Measurements from ENCODE around the gene KRT77. TPM values are rescaled to one million over a fixed set of nuclear protein-coding genes. Genes with fewer than 3 reads are reported as not detected.

The KRT77 gene
- total RNA-seq, 1 donor from 2014 or later = not detected

- Mint-ChIP-seq H3K4me3 (ENCODE audit: unreplicated experiment) (no peak overlapping the region), H3K27me3 (ENCODE audit: low read depth) (peaks cover 78% of the 10 kb centered on the region), H3K4me1 (ENCODE audit: low read depth) (no peaks in the 10 kb centered on the region), H3K36me3 (ENCODE audit: low read depth) (no peaks in the 10 kb centered on the region), H3K9me3 (ENCODE audit: low read depth) (no peaks in the 10 kb centered on the region), H3K27ac (ENCODE audit: unreplicated experiment) (no peak overlapping the region)
- TF ChIP-seq, protein P1, sequence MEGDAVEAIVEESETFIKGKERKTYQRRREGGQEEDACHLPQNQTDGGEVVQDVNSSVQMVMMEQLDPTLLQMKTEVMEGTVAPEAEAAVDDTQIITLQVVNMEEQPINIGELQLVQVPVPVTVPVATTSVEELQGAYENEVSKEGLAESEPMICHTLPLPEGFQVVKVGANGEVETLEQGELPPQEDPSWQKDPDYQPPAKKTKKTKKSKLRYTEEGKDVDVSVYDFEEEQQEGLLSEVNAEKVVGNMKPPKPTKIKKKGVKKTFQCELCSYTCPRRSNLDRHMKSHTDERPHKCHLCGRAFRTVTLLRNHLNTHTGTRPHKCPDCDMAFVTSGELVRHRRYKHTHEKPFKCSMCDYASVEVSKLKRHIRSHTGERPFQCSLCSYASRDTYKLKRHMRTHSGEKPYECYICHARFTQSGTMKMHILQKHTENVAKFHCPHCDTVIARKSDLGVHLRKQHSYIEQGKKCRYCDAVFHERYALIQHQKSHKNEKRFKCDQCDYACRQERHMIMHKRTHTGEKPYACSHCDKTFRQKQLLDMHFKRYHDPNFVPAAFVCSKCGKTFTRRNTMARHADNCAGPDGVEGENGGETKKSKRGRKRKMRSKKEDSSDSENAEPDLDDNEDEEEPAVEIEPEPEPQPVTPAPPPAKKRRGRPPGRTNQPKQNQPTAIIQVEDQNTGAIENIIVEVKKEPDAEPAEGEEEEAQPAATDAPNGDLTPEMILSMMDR (IDR thresholded peaks at IDR 0.05) = no peak
- no peak for DNase-seq (ENCODE audit: low spot score)
These were observed 43.9 kb downstream of the KRT77 start for GRCh38 chr12:52659395-52659794.

DNA sequence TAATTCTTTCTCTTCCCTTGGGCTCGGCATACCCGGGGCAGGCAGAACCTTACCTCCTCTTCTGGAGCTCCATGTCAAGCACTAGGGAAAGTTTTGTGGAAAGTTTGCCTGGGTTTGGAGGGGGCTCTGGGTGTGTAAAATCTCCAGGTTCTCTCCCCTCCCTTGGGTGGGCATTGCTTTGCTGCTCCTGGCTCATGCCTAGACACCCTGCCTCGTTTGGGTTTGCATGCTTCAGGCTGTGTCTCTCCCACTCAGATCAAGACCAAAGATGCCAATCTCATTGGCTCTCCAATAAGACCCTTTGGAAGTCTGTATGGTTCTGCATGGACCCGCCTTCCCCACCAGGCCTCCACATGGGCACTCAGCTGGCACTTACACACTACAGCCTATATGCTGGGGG is 45.1 kb downstream of the KRT77 start:
- TF ChIP-seq, protein P1 (IDR thresholded peaks at IDR 0.05) = no peak
- no peaks in the 10 kb centered on the region for H3K36me3 Mint-ChIP-seq (ENCODE audit: low read depth)
- no peaks in the 10 kb centered on the region for H3K9me3 Mint-ChIP-seq (ENCODE audit: low read depth)
- peaks cover 78% of the 10 kb centered on the region for H3K27me3 Mint-ChIP-seq (ENCODE audit: low read depth)
- H3K4me3 Mint-ChIP-seq (ENCODE audit: unreplicated experiment) = no peak overlapping the region
- H3K4me1 Mint-ChIP-seq (ENCODE audit: low read depth) = no peaks in the 10 kb centered on the region
- no peak for DNase-seq (ENCODE audit: low spot score)
- no peak overlapping the region for H3K27ac Mint-ChIP-seq (ENCODE audit: unreplicated experiment)

DNA sequence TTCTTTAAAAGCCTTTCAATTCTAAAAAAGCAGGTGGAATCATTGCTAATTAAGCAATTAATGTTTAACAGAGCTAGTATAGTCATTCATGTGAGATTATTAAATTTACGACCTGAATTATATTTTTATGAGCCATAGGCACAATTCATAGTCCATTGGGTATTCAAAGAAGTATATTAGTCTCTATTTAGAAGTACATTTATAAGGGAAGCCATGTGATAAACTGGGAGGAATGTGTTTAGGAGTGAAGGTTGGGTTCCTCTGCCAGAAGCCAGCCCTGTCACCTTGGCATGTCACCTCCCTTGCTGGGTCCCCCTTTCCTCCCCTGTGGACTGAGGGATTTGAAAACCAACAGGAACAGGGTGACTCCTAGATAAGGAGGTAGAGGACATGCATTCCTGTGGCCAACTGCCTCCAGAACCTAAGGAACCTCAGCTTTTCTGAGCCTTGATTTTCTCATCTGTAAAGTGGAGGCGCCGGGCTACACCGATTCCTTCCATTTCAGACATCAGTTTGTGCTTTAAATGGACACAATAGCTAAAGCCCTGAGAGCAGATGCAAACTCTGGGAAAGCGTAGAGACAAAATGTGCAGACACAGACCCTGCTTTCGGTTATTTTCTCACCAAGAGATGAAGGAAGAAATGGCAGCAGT is 45.9 kb downstream of the KRT77 start:
- DNase-seq (ENCODE audit: low spot score) = no peak
- peaks cover 77% of the 10 kb centered on the region for H3K27me3 Mint-ChIP-seq (ENCODE audit: low read depth)
- TF ChIP-seq, protein P1 (IDR thresholded peaks at IDR 0.05) = no peak
- H3K4me1 Mint-ChIP-seq (ENCODE audit: low read depth) = no peaks in the 10 kb centered on the region
- H3K9me3 Mint-ChIP-seq (ENCODE audit: low read depth) = no peaks in the 10 kb centered on the region
- H3K27ac Mint-ChIP-seq (ENCODE audit: unreplicated experiment) = no peak overlapping the region
- H3K36me3 Mint-ChIP-seq (ENCODE audit: low read depth) = no peaks in the 10 kb centered on the region
- H3K4me3 Mint-ChIP-seq (ENCODE audit: unreplicated experiment) = no peak overlapping the region

DNA sequence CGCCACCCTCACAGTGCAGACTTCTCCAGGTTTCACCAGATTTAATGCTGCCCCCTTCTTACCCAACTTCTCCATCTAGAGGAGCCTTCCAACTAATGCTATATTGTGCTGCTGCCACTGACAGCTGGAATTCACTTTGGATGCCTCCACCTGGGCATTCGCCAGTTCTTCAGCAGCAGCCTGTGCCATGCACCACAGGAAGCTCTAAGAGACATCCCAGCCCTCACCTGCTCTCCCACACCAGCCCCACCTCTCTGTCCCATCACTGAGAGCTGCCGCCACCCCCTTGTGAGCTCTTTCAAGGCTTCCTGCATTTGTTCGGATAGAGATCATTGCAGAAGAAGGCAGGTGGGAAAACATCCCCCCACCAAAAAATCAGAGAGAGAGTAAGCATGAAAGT is 46.7 kb downstream of the KRT77 start:
- DNase-seq (ENCODE audit: low spot score) = no peak
- Mint-ChIP-seq H3K27ac (ENCODE audit: unreplicated experiment) (no peak overlapping the region), H3K4me3 (ENCODE audit: unreplicated experiment) (no peak overlapping the region), H3K4me1 (ENCODE audit: low read depth) (no peaks in the 10 kb centered on the region), H3K36me3 (ENCODE audit: low read depth) (no peaks in the 10 kb centered on the region), H3K9me3 (ENCODE audit: low read depth) (no peaks in the 10 kb centered on the region), H3K27me3 (ENCODE audit: low read depth) (peaks cover 73% of the 10 kb centered on the region)
- TF ChIP-seq, protein P1 (IDR thresholded peaks at IDR 0.05) = no peak

GRCh38 chr12:52655720-52656124 is 47.6 kb downstream of the KRT77 start:
- Mint-ChIP-seq H3K27ac (ENCODE audit: unreplicated experiment) (no peak overlapping the region), H3K9me3 (ENCODE audit: low read depth) (no peaks in the 10 kb centered on the region), H3K4me1 (ENCODE audit: low read depth) (no peaks in the 10 kb centered on the region), H3K27me3 (ENCODE audit: low read depth) (peaks cover 69% of the 10 kb centered on the region), H3K36me3 (ENCODE audit: low read depth) (no peaks in the 10 kb centered on the region), H3K4me3 (ENCODE audit: unreplicated experiment) (no peak overlapping the region)
- DNase-seq (ENCODE audit: low spot score) = no peak
- TF ChIP-seq, protein P1 (IDR thresholded peaks at IDR 0.05) = no peak

All from chondrocyte (in vitro differentiated cells).